GM04503 (cell line): ENCODE data around the gene EXOSC1.
A peak's percentile ranks its signal among the peaks of the same experiment; 100 is the strongest.
"Not testable (repeated sequence)": the region's sequence is repeated elsewhere in the genome, so short reads cannot be mapped to it uniquely, and the experiment has no call there.

Experiments used
- DNase-seq: peaks from one replicate; pipeline ENCODE4 v3.0.0-alpha.2; 2012; ENCODE audit warnings: low read depth

Gene EXOSC1

GRCh38 chr10:97459111-97459510, 13.3 kb upstream of the EXOSC1 start:
- DNase-seq: no peak

GRCh38 chr10:97456686-97457065, 10.9 kb upstream of the EXOSC1 start:
- no peak for DNase-seq

- DNase-seq: no peak
These were observed 10.4 kb upstream of the EXOSC1 start for GRCh38 chr10:97456034-97456685.

GRCh38 chr10:97454330-97455036, 8.7 kb upstream of the EXOSC1 start:
- DNase-seq: no peak

- DNase-seq: no peak
These were observed 6.5 kb upstream of the EXOSC1 start for GRCh38 chr10:97452352-97452751.

- no peak for DNase-seq
These were observed 5.8 kb upstream of the EXOSC1 start for GRCh38 chr10:97451605-97452004.

- DNase-seq: no peak
These were observed 5.0 kb upstream of the EXOSC1 start for GRCh38 chr10:97450828-97451227.

- no peak for DNase-seq
These were observed 467 bp downstream of the EXOSC1 start for GRCh38 chr10:97445357-97445721.

- DNase-seq: no peak
These were observed 1.6 kb downstream of the EXOSC1 start for GRCh38 chr10:97444212-97444611.

GRCh38 chr10:97442277-97442676, 3.5 kb downstream of the EXOSC1 start:
- no peak for DNase-seq

GRCh38 chr10:97435211-97435610, 10.6 kb downstream of the EXOSC1 start:
- DNase-seq: no peak

GRCh38 chr10:97434557-97434956, 11.2 kb downstream of the EXOSC1 start:
- DNase-seq: no peak

- DNase-seq: no peak
These were observed 11.8 kb downstream of the EXOSC1 start for GRCh38 chr10:97434055-97434454.

GRCh38 chr10:97428572-97428981, 17.2 kb downstream of the EXOSC1 start:
- peak; percentile 30 for DNase-seq

GRCh38 chr10:97427571-97428179, 18.1 kb downstream of the EXOSC1 start:
- no peak for DNase-seq

- no peak for DNase-seq
These were observed 18.8 kb downstream of the EXOSC1 start for GRCh38 chr10:97426776-97427570.

GRCh38 chr10:97425964-97426775, 19.6 kb downstream of the EXOSC1 start, which contains the start of gene PGAM1:
TSS of gene PGAM1 (plus strand) at chr10:97426191. CDS start at chr10:97426308, 117 bp downstream.
- peak; percentile 75 for DNase-seq

- DNase-seq: not testable (repeated sequence)
These were observed 22.1 kb downstream of the EXOSC1 start for GRCh38 chr10:97423757-97424098.

GRCh38 chr10:97416565-97416964, 29.2 kb downstream of the EXOSC1 start:
- no peak for DNase-seq

- no peak for DNase-seq
These were observed 32.9 kb downstream of the EXOSC1 start for GRCh38 chr10:97412891-97413304.

GRCh38 chr10:97411406-97411805, 34.4 kb downstream of the EXOSC1 start:
- DNase-seq: no peak

- DNase-seq: no peak
These were observed 37.3 kb downstream of the EXOSC1 start for GRCh38 chr10:97408496-97408992.
